C4-2B (cell line): ENCODE measurements around the gene POP5.

Experiments
- CTCF ChIP-seq: fragments of 450-650 bp; conservative IDR thresholded peaks from 2 replicates; pipeline ENCODE4 v1.5.1; 2017; ENCODE audit warnings: mild to moderate bottlenecking
- ZFX ChIP-seq: fragments of 450-650 bp; IDR thresholded peaks from 2 replicates; pipeline ENCODE4 v1.6.1; 2017

GRCh38 chr12:120538281-120539156 lies 42.7 kb downstream of the POP5 start:
- TF ChIP-seq CTCF: no peak
- TF ChIP-seq ZFX: no peak
